SK-N-DZ (cell line): ENCODE measurements around the gene TGDS.

Experiments used
- DNase-seq: peaks from one replicate; pipeline ENCODE4 v3.0.0-alpha.2; 2015; ENCODE audit warnings: low spot score

Gene TGDS

GRCh38 chr13:94601446-94602431, 5.8 kb upstream of the TGDS start, which contains the start of gene GPR180:
Gene GPR180 (plus strand): TSS chr13:94601857. CDS start chr13:94601928, 71 bp downstream.
- DNase-seq = peak; percentile 100

GRCh38 chr13:94599877-94600276, 3.9 kb upstream of the TGDS start:
- DNase-seq = no peak

GRCh38 chr13:94598281-94598680, 2.3 kb upstream of the TGDS start:
- DNase-seq = no peak

GRCh38 chr13:94596575-94596971, 621 bp upstream of the TGDS start:
- no peak for DNase-seq

- no peak for DNase-seq
Observed at GRCh38 chr13:94595001-94595949, 677 bp downstream of the TGDS start.

- DNase-seq = no peak
Observed at GRCh38 chr13:94590744-94591143, 5.2 kb downstream of the TGDS start.

- no peak for DNase-seq
Observed at GRCh38 chr13:94588541-94588940, 7.4 kb downstream of the TGDS start.

GRCh38 chr13:94586371-94586770, 9.6 kb downstream of the TGDS start:
- DNase-seq = no peak

- DNase-seq = no peak
Observed at GRCh38 chr13:94585543-94586101, 10.3 kb downstream of the TGDS start.

- DNase-seq = no peak
Observed at GRCh38 chr13:94583926-94584325, 12.0 kb downstream of the TGDS start.

GRCh38 chr13:94579063-94579462, 16.9 kb downstream of the TGDS start:
- no peak for DNase-seq

- no peak for DNase-seq
Observed at GRCh38 chr13:94569615-94570014, 26.3 kb downstream of the TGDS start.

- no peak for DNase-seq
Observed at GRCh38 chr13:94568443-94568842, 27.5 kb downstream of the TGDS start.

- DNase-seq = no peak
Observed at GRCh38 chr13:94567581-94567980, 28.4 kb downstream of the TGDS start.

- no peak for DNase-seq
Observed at GRCh38 chr13:94561126-94561525, 34.8 kb downstream of the TGDS start.

- no peak for DNase-seq
Observed at GRCh38 chr13:94560116-94560515, 35.8 kb downstream of the TGDS start.

- no peak for DNase-seq
Observed at GRCh38 chr13:94559222-94559795, 36.6 kb downstream of the TGDS start.

- DNase-seq = no peak
Observed at GRCh38 chr13:94558716-94559115, 37.2 kb downstream of the TGDS start.

- no peak for DNase-seq
Observed at GRCh38 chr13:94557684-94558235, 38.2 kb downstream of the TGDS start.

- DNase-seq = no peak
Observed at GRCh38 chr13:94556621-94557020, 39.3 kb downstream of the TGDS start.

- DNase-seq = no peak
Observed at GRCh38 chr13:94556041-94556440, 39.9 kb downstream of the TGDS start.
